Stimulated activated CD4-positive, alpha-beta T cell treated with anti-CD3 and anti-CD28 coated beads, Interleukin-15, amount 100 ng/mL, for 24 hours (primary cell): ENCODE measurements around the gene DTX2.
"Not testable (repeated sequence)": the region's sequence is repeated elsewhere in the genome, so short reads cannot be mapped to it uniquely, and the experiment has no call there.

Source experiments
- DNase-seq: peaks from one replicate; pipeline ENCODE4 v3.0.0-alpha.2; 2020

Gene DTX2

GRCh38 chr7:76495717-76496116 lies 34.2 kb downstream of the DTX2 start:
- DNase-seq: not testable (repeated sequence)

DNA sequence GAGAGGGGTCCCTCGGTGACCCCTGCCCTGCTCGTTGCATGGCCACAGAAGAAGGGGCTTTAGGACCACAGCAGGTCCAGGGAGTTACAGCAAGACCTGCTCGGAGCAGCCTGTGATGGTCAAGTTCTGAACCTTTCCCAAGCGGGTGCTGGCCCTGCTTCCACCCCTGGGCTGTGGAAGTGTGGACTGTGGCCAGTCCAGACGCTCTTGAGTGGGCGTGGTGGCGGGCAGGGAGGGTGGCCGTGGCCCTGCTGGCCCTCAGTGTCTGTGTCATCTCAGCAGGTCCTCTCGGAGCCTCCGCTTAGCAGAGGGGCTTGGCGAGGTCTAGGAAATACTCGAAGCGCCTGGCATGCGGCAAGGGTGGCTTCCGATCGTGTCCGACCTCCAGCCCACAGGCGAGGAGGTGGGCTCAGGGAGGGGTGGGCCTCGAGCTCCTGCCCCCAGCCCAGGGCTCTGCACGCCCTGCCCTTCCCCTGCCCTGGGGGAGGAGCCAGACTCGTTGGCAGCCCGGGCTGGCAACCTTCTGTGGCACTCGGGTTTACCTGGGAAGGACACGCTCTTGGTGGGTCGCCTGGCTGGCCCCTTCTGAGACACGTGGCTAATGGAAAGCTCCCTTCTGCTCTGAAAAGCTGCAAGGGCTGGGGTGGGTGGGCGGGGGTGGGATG lies 36.5 kb downstream of the DTX2 start:
- DNase-seq: not testable (repeated sequence)

DNA sequence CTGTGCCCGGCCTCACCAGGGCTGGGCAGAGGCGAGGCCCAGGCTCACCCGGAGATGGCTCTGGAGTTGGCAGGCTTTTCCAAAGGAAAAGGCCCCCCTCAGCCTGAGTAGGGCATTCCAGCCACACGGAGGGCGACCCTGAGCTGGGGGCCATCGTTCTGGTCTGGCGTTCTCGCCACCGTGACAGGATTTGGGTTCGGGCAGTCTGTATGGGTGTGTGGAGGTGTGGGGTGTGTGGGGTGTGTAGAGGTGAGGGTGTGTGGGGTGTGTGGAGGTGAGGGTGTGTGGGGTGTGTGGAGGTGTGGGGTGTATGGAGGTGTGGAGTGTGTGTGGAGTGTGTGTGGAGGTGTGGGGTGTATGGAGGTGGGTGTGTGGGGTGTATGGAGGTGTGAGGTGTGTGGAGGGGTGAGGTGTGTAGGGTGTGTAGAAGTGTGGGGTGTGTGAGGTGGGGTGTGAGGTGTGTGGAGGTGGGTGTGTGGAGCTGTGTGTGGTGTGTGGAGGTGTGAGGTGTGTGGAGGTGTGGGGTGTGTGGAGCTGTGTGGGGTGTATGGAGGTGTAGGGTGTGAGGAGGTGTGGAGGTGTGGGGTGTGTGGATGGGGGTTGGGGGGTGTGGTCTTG lies 37.2 kb downstream of the DTX2 start:
- DNase-seq: not testable (repeated sequence)

- DNase-seq: not testable (repeated sequence)
Observed at GRCh38 chr7:76499201-76499923, 37.9 kb downstream of the DTX2 start.

- not testable (repeated sequence) for DNase-seq
Observed at GRCh38 chr7:76499924-76500241, 38.4 kb downstream of the DTX2 start.

- not testable (repeated sequence) for DNase-seq
Observed at GRCh38 chr7:76502224-76502623, 40.7 kb downstream of the DTX2 start.

GRCh38 chr7:76502836-76503235 lies 41.3 kb downstream of the DTX2 start:
- DNase-seq: not testable (repeated sequence)

- DNase-seq: not testable (repeated sequence)
Observed at GRCh38 chr7:76503244-76503643, 41.7 kb downstream of the DTX2 start.

- not testable (repeated sequence) for DNase-seq
Observed at GRCh38 chr7:76504351-76505167, 43.0 kb downstream of the DTX2 start.

- DNase-seq: no peak
Observed at GRCh38 chr7:76505168-76506080, 43.9 kb downstream of the DTX2 start.

- no peak for DNase-seq
Observed at GRCh38 chr7:76506081-76506440, 44.6 kb downstream of the DTX2 start.

DNA sequence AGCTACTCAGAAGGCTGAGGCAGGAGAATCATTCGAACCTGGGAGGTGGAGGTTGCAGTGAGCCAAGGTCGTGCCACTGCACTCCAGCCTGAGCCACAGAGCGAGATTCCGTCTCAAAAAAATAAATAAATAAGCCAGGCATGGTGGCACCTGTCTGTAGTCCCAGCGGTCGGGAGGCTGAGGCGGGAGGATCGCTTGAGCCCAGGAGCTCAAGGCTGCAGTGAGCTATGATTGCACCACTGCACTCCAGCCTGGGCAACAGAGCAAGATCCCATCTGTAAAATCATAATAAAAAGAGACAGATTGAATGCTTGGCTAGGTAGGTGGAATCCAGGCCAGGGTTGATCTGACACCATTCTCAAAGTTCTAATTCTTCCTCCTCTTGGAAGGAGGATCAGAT lies 45.1 kb downstream of the DTX2 start:
- not testable (repeated sequence) for DNase-seq

- no peak for DNase-seq
Observed at GRCh38 chr7:76507723-76508406, 46.4 kb downstream of the DTX2 start.

GRCh38 chr7:76509931-76510877 lies 48.7 kb downstream of the DTX2 start, which contains the start of gene UPK3B:
Gene UPK3B, plus strand, starts transcription at chr7:76510552. Its CDS starts 101 bp downstream, at chr7:76510653.
- DNase-seq: no peak

DNA sequence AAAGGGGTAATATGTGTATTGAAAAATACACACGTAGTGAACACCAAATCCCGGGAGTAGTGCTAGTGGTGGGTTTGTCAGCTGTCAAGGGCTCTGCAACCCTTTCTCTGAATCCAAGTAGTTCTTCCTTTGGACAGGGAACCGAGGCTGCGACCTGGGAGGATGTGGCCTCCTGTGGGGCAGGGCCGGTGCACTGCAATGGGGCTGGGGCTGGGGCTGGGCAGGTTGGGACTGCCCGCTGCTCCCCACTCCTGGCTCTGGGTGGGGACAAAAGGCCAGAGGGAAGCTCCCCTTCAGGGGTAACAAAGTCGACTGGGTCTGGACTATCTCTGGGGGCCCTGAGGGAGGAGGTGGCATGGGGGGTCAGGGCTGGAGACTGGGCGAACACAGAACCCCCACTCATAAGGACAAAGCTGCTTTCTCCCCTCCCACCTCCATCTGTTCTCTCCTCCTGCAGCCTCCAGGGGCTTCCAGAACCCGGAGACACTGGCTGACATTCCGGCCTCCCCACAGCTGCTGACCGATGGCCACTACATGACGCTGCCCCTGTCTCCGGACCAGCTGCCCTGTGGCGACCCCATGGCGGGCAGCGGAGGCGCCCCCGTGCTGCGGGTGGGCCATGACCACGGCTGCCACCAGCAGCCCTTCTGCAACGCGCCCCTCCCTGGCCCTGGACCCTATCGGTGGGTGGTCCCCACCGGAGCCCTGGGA lies 49.8 kb downstream of the DTX2 start:
- DNase-seq: not testable (repeated sequence)

DNA sequence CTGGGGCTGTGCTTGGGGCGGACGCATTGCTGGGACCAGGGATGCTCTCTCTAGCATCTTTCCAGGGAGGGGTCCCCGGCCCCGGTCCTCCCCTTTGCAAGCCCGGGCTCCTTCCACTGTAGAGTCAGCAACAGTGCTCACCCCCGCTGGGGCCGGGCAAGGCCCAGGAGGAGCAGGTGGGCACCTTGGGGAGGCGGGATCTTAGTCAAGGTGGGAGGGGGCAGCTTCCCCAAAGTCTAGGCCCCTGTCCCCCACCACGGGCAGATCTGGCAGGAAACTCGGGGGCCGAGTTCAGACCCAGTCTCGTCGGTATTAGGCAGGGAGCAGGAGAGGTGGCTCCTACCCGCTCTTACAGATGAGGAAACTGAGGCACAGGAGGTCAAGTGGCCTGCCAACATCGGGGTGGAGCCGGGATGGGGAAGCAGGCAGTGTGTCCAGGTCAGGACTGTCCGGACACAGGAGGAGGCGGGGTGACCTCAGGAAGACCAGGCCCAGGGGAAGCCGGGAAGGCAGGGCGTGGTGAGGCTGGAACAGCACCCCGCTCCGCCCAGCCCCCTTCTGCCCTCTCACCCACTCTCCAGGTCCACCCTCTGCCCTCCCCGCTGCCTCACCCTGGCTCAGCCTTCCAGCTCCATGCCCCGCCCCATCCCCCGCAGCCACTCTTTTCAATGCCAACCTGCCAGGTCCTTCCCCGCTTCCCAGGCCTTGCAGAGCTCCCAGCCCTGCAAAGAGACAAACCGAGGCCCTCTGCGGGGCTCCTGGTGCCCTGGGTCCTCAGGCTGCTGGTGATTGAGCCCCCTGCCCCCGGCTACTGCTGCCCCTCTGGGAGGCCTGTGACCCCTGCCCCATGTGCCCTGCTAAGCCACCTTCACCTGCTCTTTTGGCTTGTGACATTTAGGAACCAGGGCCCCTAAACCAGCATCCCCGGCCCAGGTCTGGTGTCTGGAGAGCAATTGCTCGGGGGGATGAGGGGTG lies 50.7 kb downstream of the DTX2 start:
- not testable (repeated sequence) for DNase-seq

GRCh38 chr7:76512941-76513816 lies 51.7 kb downstream of the DTX2 start:
- no peak for DNase-seq
